Muscle layer of colon (tissue), 2 donors: ENCODE results near the gene TTLL6.

Source experiments
- H3K27ac ChIP-seq: one replicate; pipeline ENCODE4 v1.7.0; 2013; ENCODE audit warnings: low read depth, mild to moderate bottlenecking, low read length, moderate library complexity
- H3K27me3 ChIP-seq, 2 donors: one replicate each; pipeline ENCODE4 v1.7.0; 2013; ENCODE audit warnings: low read length in 2 of 2, mild to moderate bottlenecking in 2 of 2; ENCODE audit not compliant: insufficient read depth in 2 of 2, control insufficient read depth in 1 of 2
- H3K36me3 ChIP-seq: one replicate; pipeline ENCODE4 v1.7.0; 2013; ENCODE audit warnings: mild to moderate bottlenecking, low read length; ENCODE audit not compliant: insufficient read depth
- H3K4me1 ChIP-seq: one replicate; pipeline ENCODE4 v1.7.0; 2013; ENCODE audit warnings: mild to moderate bottlenecking, low read length; ENCODE audit not compliant: insufficient read depth
- H3K4me3 ChIP-seq, 2 donors: one replicate each; pipeline ENCODE4 v1.7.0; 2013; ENCODE audit warnings: low read length in 2 of 2, low read depth in 1 of 2, mild to moderate bottlenecking in 1 of 2, moderate library complexity in 1 of 2
- H3K9ac ChIP-seq: one replicate; pipeline ENCODE4 v1.7.0; 2013; ENCODE audit warnings: low read length
- H3K9me3 ChIP-seq: one replicate; pipeline ENCODE4 v1.7.0; 2013; ENCODE audit warnings: mild to moderate bottlenecking, low read length
- donor health status: abdominal sarcoma.
- donor health status: Adenocarcinoma of cecum.

The TTLL6 gene

GRCh38 chr17:48725004-48725287 lies 92.1 kb downstream of the TTLL6 start:
- H3K27ac ChIP-seq, result no peak overlapping the region
- no peaks in the 10 kb centered on the region for H3K36me3 ChIP-seq
- H3K9ac ChIP-seq, result no peak overlapping the region
- peak overlapping the region in 1 of 2 donors; percentile 7 for H3K4me3 ChIP-seq
- H3K27me3 ChIP-seq, result peaks cover 93 to 99% of the 10 kb centered on the region in 2 donors
- peaks cover 29% of the 10 kb centered on the region for H3K4me1 ChIP-seq
- no peaks in the 10 kb centered on the region for H3K9me3 ChIP-seq

DNA sequence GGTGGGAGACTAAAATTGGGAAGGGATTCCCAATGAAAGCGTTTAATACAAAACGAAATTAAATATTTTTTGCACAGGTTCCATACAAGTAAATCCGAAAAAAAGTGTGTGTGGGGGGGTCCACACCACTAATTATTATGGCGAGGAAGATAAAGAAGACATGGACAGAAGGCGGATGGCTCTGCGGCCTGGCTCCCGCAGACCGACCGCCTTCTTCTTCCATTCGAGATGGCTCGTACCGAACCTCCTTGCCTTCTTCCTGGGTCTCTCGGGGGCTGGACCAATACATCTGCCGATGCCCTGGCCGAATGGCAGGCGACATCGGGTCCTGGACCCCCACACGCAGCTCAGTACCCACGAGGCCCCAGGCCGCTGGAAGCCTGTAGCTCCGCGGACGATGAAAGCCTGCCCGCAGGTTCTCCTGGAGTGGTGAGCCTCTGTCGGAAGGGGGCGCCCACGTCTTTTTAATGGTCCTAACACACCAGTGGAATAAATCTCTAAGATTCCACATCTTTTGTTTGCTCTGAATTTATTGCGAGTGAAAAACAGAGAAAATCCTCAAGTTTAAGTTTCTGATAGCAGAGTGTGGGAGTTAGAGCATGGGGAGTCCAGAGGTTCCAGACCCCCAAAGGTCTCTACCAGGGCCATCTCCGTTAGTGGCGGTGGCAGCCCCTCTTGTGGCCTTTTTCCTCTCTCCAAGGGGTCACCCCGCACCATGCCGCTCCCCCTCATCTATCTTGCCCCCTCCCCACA lies 92.6 kb downstream of the TTLL6 start:
- Histone ChIP-seq H3K4me1 (peaks cover 29% of the 10 kb centered on the region), H3K4me3 (peak overlapping the region in 1 of 2 donors; percentile 7), H3K27ac (no peak overlapping the region), H3K27me3 (peaks cover 93 to 99% of the 10 kb centered on the region in 2 donors), H3K9ac (no peak overlapping the region), H3K36me3 (no peaks in the 10 kb centered on the region), H3K9me3 (no peaks in the 10 kb centered on the region)

DNA sequence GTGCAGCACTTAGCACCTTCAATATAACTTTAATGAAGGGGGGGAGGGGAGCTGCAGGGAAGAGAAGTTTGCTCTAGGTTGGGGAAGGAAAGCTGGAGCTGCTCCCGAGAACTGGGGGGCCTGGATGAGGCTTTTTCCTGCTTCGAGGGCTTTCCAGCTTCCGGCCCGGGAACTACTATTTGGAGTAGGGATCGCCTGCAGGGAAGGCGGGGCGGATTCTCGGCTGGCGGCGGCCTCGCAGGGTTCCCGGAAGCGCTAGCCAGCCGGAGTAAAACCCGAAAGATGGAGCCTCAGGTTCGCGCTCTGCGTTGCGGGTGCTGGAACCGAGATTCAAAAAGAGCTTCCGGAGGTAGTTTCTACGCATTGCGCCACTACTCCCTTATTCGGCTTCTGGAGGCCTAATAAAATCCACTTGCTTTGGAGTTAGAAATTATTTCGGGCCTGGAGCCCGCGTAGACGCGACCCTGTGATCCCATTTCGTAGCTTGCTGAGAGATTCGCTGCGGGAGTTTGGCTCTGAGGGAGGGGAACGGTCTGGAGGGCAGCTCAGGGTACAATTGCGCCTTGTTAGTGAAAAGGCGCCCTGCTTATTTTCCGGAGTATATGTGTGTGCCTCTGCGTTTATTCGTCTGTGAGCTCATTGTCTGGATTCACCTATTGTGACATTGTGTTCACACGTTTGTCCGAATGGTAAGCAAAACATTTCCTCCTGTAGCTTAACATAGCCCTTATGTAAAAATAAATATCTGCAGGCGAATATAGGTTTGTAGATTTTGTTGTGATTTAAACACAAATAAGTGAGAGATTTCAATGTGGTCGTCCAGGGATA lies 93.4 kb downstream of the TTLL6 start:
- H3K27ac ChIP-seq, result no peak overlapping the region
- no peaks in the 10 kb centered on the region for H3K9me3 ChIP-seq
- H3K9ac ChIP-seq, result no peak overlapping the region
- no peaks in the 10 kb centered on the region for H3K36me3 ChIP-seq
- H3K4me3 ChIP-seq, result no peak overlapping the region
- peaks cover 94 to 99% of the 10 kb centered on the region in 2 donors for H3K27me3 ChIP-seq
- H3K4me1 ChIP-seq, result peaks cover 29% of the 10 kb centered on the region

GRCh38 chr17:48722915-48723422 lies 94.1 kb downstream of the TTLL6 start, which contains the start of gene PRAC2:
Gene PRAC2 (plus strand): TSS chr17:48723185. CDS start chr17:48724411, 1,226 bp downstream.
- peaks cover 30% of the 10 kb centered on the region for H3K4me1 ChIP-seq
- H3K27me3 ChIP-seq, result peaks cover 94 to 99% of the 10 kb centered on the region in 2 donors
- no peak within 1 kb of the TSS for H3K4me3 ChIP-seq

DNA sequence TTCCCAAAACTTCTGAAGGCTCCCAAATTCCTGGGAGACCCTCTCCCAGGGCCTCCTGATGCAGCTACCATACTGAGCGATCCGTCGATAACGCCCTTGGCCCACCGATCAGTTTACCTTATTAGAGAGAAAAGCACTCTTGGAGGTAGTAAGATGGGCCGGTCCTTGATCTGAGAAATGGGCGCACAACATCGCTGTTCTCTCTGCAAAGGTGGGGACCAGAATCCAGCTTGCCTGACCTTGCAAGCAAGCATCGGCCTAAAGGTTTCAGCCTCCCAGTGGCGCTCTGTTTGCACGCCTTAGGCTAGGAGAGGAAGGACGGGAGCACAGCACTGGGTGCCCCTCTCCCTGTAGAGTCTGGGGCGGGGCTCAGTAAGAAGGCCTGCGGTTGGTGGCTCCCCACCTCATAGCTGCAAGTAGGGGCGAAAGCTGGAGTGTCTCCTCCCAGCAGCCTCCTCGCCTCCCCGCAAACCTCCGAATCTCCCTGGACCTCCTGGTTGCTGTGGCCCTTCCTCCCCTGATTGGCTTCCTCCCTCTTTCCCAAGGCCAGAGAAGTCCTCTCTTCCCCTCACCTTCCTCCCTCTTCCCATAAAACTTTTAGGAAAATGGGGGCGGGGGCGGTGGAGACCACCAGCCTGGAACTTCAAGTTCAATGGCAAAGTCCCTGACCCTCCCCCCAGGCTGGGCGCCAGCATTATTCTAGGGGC lies 94.7 kb downstream of the TTLL6 start, which contains the start of gene PRAC1:
PRAC1 (minus strand) TSS at position 318 of the 707 bp plus-strand sequence; CDS start at position 192, 126 bp downstream.
- H3K36me3 ChIP-seq, result no peaks in the 10 kb centered on the region
- H3K4me1 ChIP-seq, result peaks cover 30% of the 10 kb centered on the region
- H3K27ac ChIP-seq, result no peak within 1 kb of the TSS
- peaks cover 94 to 99% of the 10 kb centered on the region in 2 donors for H3K27me3 ChIP-seq
- H3K9me3 ChIP-seq, result no peaks in the 10 kb centered on the region
- no peak within 1 kb of the TSS for H3K9ac ChIP-seq
- no peak within 1 kb of the TSS for H3K4me3 ChIP-seq

More at GRCh38 chr17:48722915-48723422, 94.1 kb downstream of the TTLL6 start, which contains the start of gene PRAC2:
- H3K9ac ChIP-seq, result no peak within 1 kb of the TSS
- H3K27ac ChIP-seq, result no peak within 1 kb of the TSS
- no peaks in the 10 kb centered on the region for H3K36me3 ChIP-seq
- H3K9me3 ChIP-seq, result no peaks in the 10 kb centered on the region

DNA sequence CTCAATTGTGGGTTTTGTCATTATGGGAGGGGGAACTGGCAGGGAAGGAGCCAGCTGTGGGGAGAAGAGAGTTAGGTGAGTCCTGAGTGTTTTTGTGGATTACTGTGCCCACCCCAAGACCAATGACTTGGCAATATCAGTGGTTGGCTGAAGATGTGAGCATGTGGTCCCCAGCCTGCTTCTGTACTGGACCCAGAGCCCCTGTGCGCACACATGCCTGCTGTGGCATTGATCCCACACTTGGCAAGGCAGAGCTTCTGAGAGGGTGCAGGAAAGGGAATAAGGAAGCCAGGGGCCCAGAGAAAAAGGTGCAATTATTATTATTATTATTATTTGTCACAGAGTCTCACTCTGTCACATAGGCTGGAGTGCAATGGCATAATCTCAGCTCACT lies 96.0 kb downstream of the TTLL6 start:
- Histone ChIP-seq H3K36me3 (no peaks in the 10 kb centered on the region), H3K9me3 (no peaks in the 10 kb centered on the region), H3K27me3 (peaks cover 91 to 95% of the 10 kb centered on the region in 2 donors), H3K4me1 (peaks cover 30% of the 10 kb centered on the region), H3K9ac (no peak overlapping the region), H3K27ac (no peak overlapping the region), H3K4me3 (no peak overlapping the region)

DNA sequence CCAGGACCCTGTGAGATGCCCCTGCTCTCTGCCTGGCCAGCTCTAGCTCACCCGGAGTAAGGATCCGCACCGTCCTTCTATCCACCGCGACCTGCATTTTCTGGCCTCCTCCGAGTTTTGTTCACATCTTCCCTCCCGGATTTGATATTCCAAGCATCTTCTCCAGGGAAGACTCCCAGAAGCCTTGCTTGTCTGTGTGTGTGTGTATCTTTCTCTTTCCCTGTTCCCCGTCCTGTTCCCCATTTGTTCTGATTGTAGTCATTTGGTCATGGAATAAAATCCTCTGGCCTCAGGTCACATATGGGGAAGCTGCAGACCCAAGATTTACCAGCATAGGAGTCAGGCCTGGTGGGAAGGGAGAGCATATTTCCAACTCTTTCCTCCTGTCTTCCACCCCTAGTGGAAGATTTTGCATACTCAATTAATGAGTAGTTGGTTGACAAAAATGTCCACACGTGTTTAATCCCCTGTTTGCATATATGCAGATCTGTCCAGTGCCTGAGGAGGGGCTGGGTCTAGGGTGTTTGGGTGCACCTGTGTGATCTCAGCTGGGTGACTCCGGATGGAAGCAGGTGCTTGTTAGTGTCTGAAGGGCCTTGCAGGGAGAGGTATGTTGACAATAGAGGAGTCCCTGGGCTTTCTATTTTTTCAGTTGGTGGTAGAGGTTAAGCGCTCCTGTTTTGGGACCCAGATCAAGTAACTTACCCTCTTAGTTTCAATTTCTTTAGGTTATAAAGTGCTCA lies 96.6 kb downstream of the TTLL6 start:
- H3K9me3 ChIP-seq, result no peaks in the 10 kb centered on the region
- peaks cover 30% of the 10 kb centered on the region for H3K4me1 ChIP-seq
- peaks cover 87 to 93% of the 10 kb centered on the region in 2 donors for H3K27me3 ChIP-seq
- H3K36me3 ChIP-seq, result no peaks in the 10 kb centered on the region
- H3K27ac ChIP-seq, result no peak overlapping the region
- H3K9ac ChIP-seq, result no peak overlapping the region
- H3K4me3 ChIP-seq, result no peak overlapping the region

- Histone ChIP-seq H3K36me3 (no peaks in the 10 kb centered on the region), H3K27me3 (peaks cover 80 to 88% of the 10 kb centered on the region in 2 donors), H3K9me3 (no peaks in the 10 kb centered on the region), H3K27ac (no peak overlapping the region), H3K9ac (no peak overlapping the region), H3K4me1 (peaks cover 25% of the 10 kb centered on the region), H3K4me3 (no peak overlapping the region)
Measured at GRCh38 chr17:48719642-48720265, 97.3 kb downstream of the TTLL6 start.

DNA sequence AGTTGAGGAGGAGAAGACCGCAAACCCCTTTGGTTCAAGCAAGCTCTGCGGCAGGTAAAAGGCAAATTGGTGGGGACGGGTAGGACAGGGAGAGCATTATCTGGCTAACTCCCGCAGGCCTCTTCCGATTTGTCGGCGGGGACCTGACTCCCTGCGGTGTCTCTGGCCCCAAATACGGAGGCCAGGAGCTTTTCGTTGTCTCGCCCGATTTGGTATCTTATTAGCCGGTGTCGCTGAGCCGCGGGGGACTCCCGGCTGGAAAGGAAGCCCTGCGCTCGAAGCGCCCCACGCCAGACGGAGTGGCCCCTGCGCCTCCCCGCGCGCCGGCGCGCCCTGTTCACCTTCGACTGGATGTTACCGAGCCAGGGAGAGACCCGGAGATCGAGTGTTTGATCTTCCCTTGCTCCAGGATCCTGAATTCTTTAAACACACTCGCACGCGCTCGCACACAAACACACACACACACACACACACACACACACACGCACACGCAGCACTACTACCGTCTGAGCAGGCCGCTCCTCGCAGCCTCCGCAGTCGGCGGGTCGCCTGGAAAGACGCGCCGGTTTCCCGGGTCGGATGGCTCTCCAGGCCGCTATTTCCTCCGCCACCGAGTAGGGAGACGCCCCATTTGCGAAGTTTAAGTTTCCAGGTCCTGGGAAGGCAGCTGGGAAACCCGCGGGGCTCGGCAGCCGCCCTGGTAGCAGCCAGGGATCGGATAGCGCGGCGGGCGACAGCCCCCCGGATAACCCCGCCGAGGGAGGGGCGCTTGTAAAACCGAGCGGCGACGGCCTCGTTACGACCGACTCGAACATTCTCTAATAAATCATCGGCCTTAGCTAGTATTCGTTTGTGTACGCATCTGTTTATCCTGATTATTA lies 98.0 kb downstream of the TTLL6 start:
- Histone ChIP-seq H3K27me3 (peaks cover 77 to 87% of the 10 kb centered on the region in 2 donors), H3K4me3 (no peak overlapping the region), H3K4me1 (peaks cover 19% of the 10 kb centered on the region), H3K9ac (no peak overlapping the region), H3K27ac (no peak overlapping the region), H3K36me3 (no peaks in the 10 kb centered on the region), H3K9me3 (no peaks in the 10 kb centered on the region)
